ENCODE data around the gene TMPRSS2. TPM values are rescaled to one million over a fixed set of nuclear protein-coding genes. Genes with fewer than 3 reads are reported as not detected.

The TMPRSS2 gene
- total and polyA plus RNA-seq, 2 donors from 2014 or later, result 32.8 to 55.0 TPM

- H3K27ac ChIP-seq (ENCODE audit: low read depth in 2 of 2, low read length in 2 of 2), result no peak overlapping the region
- no peak overlapping the region for H3K4me3 ChIP-seq (ENCODE audit: low read length in 3 of 3)
- H3K27me3 ChIP-seq (ENCODE audit: control insufficient read depth, insufficient read depth, low read length), result no peaks in the 10 kb centered on the region
- H3K36me3 ChIP-seq (ENCODE audit: control insufficient read depth in 2 of 3, insufficient read depth in 3 of 3, low read length in 3 of 3), result peaks cover 0 to 31% (median 20%) of the 10 kb centered on the region in 3 donors
- H3K9me3 ChIP-seq (ENCODE audit: control insufficient read depth in 2 of 3, insufficient read depth in 1 of 3, low read length in 3 of 3), result no peaks in the 10 kb centered on the region
- no peak overlapping the region for H3K9ac ChIP-seq (ENCODE audit: low read length in 3 of 3)
- FAIRE-seq (no peak), DNase-seq (no peak)
- TF ChIP-seq CTCF (IDR thresholded peaks at IDR 0.05; ENCODE audit: borderline replicate concordance, extremely low read depth, insufficient read depth), result no peak
- no peaks in the 10 kb centered on the region for H3K4me1 ChIP-seq (ENCODE audit: control insufficient read depth in 2 of 3, insufficient read depth in 2 of 3, low read depth in 1 of 3, low read length in 3 of 3)
- intact Hi-C loops (cut with DNase I), result no loop called here
Observed at GRCh38 chr21:41439248-41439647, 68.7 kb downstream of the TMPRSS2 start.

- no peak overlapping the region for H3K4me3 ChIP-seq (ENCODE audit: low read length in 3 of 3)
- DNase-seq (no peak), FAIRE-seq (no peak)
- no peaks in the 10 kb centered on the region for H3K9me3 ChIP-seq (ENCODE audit: control insufficient read depth in 2 of 3, insufficient read depth in 1 of 3, low read length in 3 of 3)
- intact Hi-C loops (cut with DNase I), result no loop called here
- H3K36me3 ChIP-seq (ENCODE audit: control insufficient read depth in 2 of 3, insufficient read depth in 3 of 3, low read length in 3 of 3), result peaks cover 0 to 30% (median 20%) of the 10 kb centered on the region in 3 donors
- no peaks in the 10 kb centered on the region for H3K27me3 ChIP-seq (ENCODE audit: control insufficient read depth, insufficient read depth, low read length)
- no peak for TF ChIP-seq CTCF (IDR thresholded peaks at IDR 0.05; ENCODE audit: borderline replicate concordance, extremely low read depth, insufficient read depth)
- H3K9ac ChIP-seq (ENCODE audit: low read length in 3 of 3), result no peak overlapping the region
- no peaks in the 10 kb centered on the region for H3K4me1 ChIP-seq (ENCODE audit: control insufficient read depth in 2 of 3, insufficient read depth in 2 of 3, low read depth in 1 of 3, low read length in 3 of 3)
- no peak overlapping the region for H3K27ac ChIP-seq (ENCODE audit: low read depth in 2 of 2, low read length in 2 of 2)
Observed at GRCh38 chr21:41438425-41439113, 69.4 kb downstream of the TMPRSS2 start.

GRCh38 chr21:41437729-41438128 is 70.2 kb downstream of the TMPRSS2 start:
- Histone ChIP-seq H3K27me3 (ENCODE audit: control insufficient read depth, insufficient read depth, low read length) (no peaks in the 10 kb centered on the region), H3K27ac (ENCODE audit: low read depth in 2 of 2, low read length in 2 of 2) (no peak overlapping the region), H3K9me3 (ENCODE audit: control insufficient read depth in 2 of 3, insufficient read depth in 1 of 3, low read length in 3 of 3) (no peaks in the 10 kb centered on the region), H3K4me1 (ENCODE audit: control insufficient read depth in 2 of 3, insufficient read depth in 2 of 3, low read depth in 1 of 3, low read length in 3 of 3) (no peaks in the 10 kb centered on the region), H3K36me3 (ENCODE audit: control insufficient read depth in 2 of 3, insufficient read depth in 3 of 3, low read length in 3 of 3) (peaks cover 0 to 29% (median 20%) of the 10 kb centered on the region in 3 donors), H3K9ac (ENCODE audit: low read length in 3 of 3) (no peak overlapping the region), H3K4me3 (ENCODE audit: low read length in 3 of 3) (no peak overlapping the region)
- FAIRE-seq (no peak), DNase-seq (no peak)
- intact Hi-C loops (cut with DNase I), result no loop called here
- TF ChIP-seq CTCF (IDR thresholded peaks at IDR 0.05; ENCODE audit: borderline replicate concordance, extremely low read depth, insufficient read depth), result no peak

Measured in kidney (tissue), 14 donors.